LNCaP clone FGC (cell line): ENCODE measurements around the gene PROM1.

Source experiments
- DNase-seq: peaks from one replicate; pipeline ENCODE4 v3.0.0-alpha.2; 2011; ENCODE audit warnings: low read depth
- H3K4me3 ChIP-seq: 2 replicates; pipeline ENCODE4 v1.5.1; 2011; ENCODE audit warnings: mild to moderate bottlenecking, low read depth, low read length, control low read depth
- CTCF ChIP-seq: IDR thresholded peaks from 2 replicates; pipeline ENCODE4 v1.5.1; 2012; ENCODE audit warnings: mild to moderate bottlenecking; ENCODE audit not compliant: control insufficient read depth, insufficient read depth; ENCODE audit errors: extremely low read depth

Gene PROM1

GRCh38 chr4:15936495-15936894 is 147.3 kb downstream of the PROM1 start:
- no peak for TF ChIP-seq CTCF
- no peak overlapping the region for H3K4me3 ChIP-seq
- no peak for DNase-seq

GRCh38 chr4:15935504-15936402 is 148.1 kb downstream of the PROM1 start:
- no peak for TF ChIP-seq CTCF
- no peak overlapping the region for H3K4me3 ChIP-seq
- DNase-seq = no peak

- no peak for TF ChIP-seq CTCF
- DNase-seq = no peak
- H3K4me3 ChIP-seq = no peak overlapping the region
Observed at GRCh38 chr4:15934259-15934658, 149.6 kb downstream of the PROM1 start.

GRCh38 chr4:15931451-15932210 is 152.2 kb downstream of the PROM1 start:
- no peak for DNase-seq
- H3K4me3 ChIP-seq = no peak overlapping the region
- no peak for TF ChIP-seq CTCF

- no peak for TF ChIP-seq CTCF
- H3K4me3 ChIP-seq = no peak overlapping the region
- no peak for DNase-seq
Observed at GRCh38 chr4:15930314-15930713, 153.5 kb downstream of the PROM1 start.

GRCh38 chr4:15929540-15929939 is 154.3 kb downstream of the PROM1 start:
- no peak for TF ChIP-seq CTCF
- no peak for DNase-seq
- H3K4me3 ChIP-seq = no peak overlapping the region
